ENCODE results near the gene MALT1.

GRCh38 chr18:58803978-58804377 lies 132.7 kb downstream of the MALT1 start:
- no peak for TF ChIP-seq CTCF (IDR thresholded peaks at IDR 0.05 in 4 of 5, conservative IDR thresholded peaks at IDR 0.05 in 1 of 5)
- no peak for TF ChIP-seq POLR2A (IDR thresholded peaks at IDR 0.05)
